IPS-15b (cell line): ENCODE measurements around the gene LZTFL1.

Experiments used
- H3K27me3 ChIP-seq: one replicate; pipeline ENCODE4 v1.6.1; 2013; ENCODE audit warnings: low read length; ENCODE audit not compliant: control insufficient read depth, insufficient read depth
- H3K36me3 ChIP-seq: one replicate; pipeline ENCODE4 v1.6.1; 2013; ENCODE audit warnings: low read length; ENCODE audit not compliant: control insufficient read depth, insufficient read depth
- H3K4me1 ChIP-seq: one replicate; pipeline ENCODE4 v1.6.1; 2013; ENCODE audit warnings: mild to moderate bottlenecking, low read length; ENCODE audit not compliant: control insufficient read depth, insufficient read depth
- H3K4me3 ChIP-seq: one replicate; pipeline ENCODE4 v1.5.1; 2013; ENCODE audit warnings: low read depth, low read length
- H3K9ac ChIP-seq: one replicate; pipeline ENCODE4 v1.6.1; 2013; ENCODE audit warnings: low read depth, mild to moderate bottlenecking, low read length
- H3K9me3 ChIP-seq: one replicate; pipeline ENCODE4 v1.6.1; 2013; ENCODE audit warnings: mild to moderate bottlenecking, low read length; ENCODE audit not compliant: control insufficient read depth, insufficient read depth

LZTFL1 gene

GRCh38 chr3:45790596-45790995 lies 51.3 kb downstream of the LZTFL1 start:
- H3K27me3 ChIP-seq = peaks cover 31% of the 10 kb centered on the region
- no peaks in the 10 kb centered on the region for H3K4me1 ChIP-seq
- H3K9me3 ChIP-seq = no peaks in the 10 kb centered on the region
- no peak overlapping the region for H3K9ac ChIP-seq
- H3K36me3 ChIP-seq = no peaks in the 10 kb centered on the region
- no peak overlapping the region for H3K4me3 ChIP-seq

GRCh38 chr3:45789235-45789812 lies 52.6 kb downstream of the LZTFL1 start:
- Histone ChIP-seq H3K4me3 (no peak overlapping the region), H3K36me3 (no peaks in the 10 kb centered on the region), H3K9me3 (no peaks in the 10 kb centered on the region), H3K4me1 (no peaks in the 10 kb centered on the region), H3K9ac (no peak overlapping the region), H3K27me3 (peaks cover 18% of the 10 kb centered on the region)

DNA sequence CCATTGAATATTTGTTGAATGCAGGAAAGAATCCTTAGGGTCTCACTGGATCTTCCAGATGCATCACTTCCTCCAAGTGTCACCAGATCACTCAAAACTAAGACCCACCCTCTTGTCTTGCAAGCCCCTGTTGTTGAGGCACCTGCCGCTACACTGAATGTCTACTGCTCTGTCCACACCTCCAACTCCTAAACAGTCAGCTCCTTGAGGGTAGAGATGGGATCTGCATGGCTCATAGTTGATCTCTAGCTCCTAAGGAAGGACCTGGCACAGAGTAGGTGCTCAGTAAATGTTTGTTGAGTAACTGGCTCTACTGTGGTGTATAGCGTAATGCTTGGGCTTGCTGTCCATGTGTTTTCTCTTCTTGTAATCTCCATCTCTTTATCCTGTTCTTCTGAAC lies 54.4 kb downstream of the LZTFL1 start:
- Histone ChIP-seq H3K36me3 (no peaks in the 10 kb centered on the region), H3K4me1 (no peaks in the 10 kb centered on the region), H3K9ac (no peak overlapping the region), H3K27me3 (peaks cover 3% of the 10 kb centered on the region), H3K9me3 (no peaks in the 10 kb centered on the region), H3K4me3 (no peak overlapping the region)

DNA sequence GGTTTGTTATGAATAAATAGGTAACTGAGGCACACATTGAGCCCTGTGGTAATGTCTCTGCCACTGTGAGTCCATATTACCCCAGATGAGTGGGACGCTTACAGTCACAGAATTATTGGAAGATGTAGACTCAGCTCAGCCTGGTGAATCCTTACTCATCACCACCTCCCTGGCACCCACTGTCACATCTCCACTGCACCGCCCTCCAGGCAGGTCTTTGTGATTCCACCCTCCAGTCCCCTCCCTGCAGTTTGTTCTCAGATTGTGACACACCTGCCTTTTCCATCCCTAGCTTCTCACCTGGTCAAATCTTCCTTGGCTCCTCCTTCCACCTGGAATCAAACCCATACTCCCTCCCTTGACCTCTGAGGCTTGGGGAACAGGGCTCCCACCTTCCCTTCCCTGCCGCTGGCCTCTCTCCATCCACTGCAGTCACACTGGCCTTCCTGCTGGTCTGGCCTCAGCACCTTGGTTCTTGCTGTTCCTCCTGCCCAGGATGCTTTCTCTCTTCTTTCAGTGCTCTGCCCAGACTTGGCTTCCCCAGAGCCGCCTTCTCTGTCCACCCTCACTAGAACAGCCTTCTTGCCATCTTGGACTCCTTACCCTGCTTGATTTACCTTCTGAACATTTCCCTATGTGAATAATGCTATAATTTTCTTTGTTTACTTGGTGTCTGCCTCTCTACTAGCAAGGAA lies 55.0 kb downstream of the LZTFL1 start:
- Histone ChIP-seq H3K36me3 (no peaks in the 10 kb centered on the region), H3K4me3 (no peak overlapping the region), H3K9ac (no peak overlapping the region), H3K4me1 (no peaks in the 10 kb centered on the region), H3K27me3 (peaks cover 3% of the 10 kb centered on the region), H3K9me3 (no peaks in the 10 kb centered on the region)

DNA sequence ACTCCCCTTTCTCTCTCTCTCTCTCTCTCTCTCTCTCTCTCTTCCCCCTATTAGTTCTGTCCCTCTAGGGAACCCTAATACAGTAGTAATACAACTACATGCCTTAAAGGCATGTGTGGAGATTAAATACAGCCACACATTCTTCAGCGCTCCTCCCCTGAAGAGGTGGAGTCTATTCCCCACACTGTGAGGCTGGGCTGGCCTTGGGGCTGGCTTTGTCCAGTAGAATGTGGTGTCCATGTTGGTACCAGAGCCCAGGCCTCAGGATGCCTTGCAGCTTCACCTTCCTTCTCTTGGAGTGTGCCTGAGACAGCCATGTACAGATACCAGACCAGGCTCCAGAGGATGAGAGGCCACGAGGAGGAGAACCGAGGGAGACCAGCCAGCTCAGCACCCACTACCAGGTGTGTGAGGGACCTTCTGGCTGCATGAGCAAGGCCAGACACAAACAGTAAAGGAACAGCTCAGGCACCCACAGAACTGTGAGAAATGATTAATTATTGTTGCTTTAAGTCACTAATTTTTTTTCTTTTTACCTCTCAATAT lies 56.2 kb downstream of the LZTFL1 start:
- Histone ChIP-seq H3K9me3 (no peaks in the 10 kb centered on the region), H3K9ac (no peak overlapping the region), H3K27me3 (no peaks in the 10 kb centered on the region), H3K4me3 (no peak overlapping the region), H3K4me1 (no peaks in the 10 kb centered on the region), H3K36me3 (no peaks in the 10 kb centered on the region)

DNA sequence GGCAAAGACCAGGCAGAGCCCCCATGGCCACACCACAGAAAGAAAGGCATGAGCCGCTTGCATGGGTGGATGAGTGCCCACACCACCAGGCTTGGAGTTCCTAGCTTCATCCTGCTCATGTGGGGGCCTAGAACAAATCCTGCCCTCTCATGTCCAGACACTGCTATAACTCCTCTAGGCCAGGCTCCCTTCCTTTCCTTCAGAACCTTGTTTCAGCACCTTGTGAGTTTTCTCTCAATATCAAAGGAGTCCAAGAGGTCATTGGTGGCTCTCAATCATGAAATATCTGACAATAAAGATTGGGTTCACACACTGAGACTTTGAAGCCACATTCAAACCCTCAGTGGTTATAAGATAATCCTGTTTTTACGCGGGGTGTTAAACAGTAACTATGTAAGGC lies 58.3 kb downstream of the LZTFL1 start:
- no peaks in the 10 kb centered on the region for H3K36me3 ChIP-seq
- H3K4me1 ChIP-seq = no peaks in the 10 kb centered on the region
- H3K27me3 ChIP-seq = no peaks in the 10 kb centered on the region
- H3K9me3 ChIP-seq = no peaks in the 10 kb centered on the region
- H3K4me3 ChIP-seq = no peak overlapping the region
- no peak overlapping the region for H3K9ac ChIP-seq

GRCh38 chr3:45782381-45782780 lies 59.5 kb downstream of the LZTFL1 start:
- no peaks in the 10 kb centered on the region for H3K36me3 ChIP-seq
- no peak overlapping the region for H3K9ac ChIP-seq
- H3K9me3 ChIP-seq = no peaks in the 10 kb centered on the region
- H3K4me3 ChIP-seq = no peak overlapping the region
- H3K4me1 ChIP-seq = no peaks in the 10 kb centered on the region
- no peaks in the 10 kb centered on the region for H3K27me3 ChIP-seq

GRCh38 chr3:45781841-45782240 lies 60.1 kb downstream of the LZTFL1 start:
- Histone ChIP-seq H3K9ac (no peak overlapping the region), H3K36me3 (no peaks in the 10 kb centered on the region), H3K4me1 (no peaks in the 10 kb centered on the region), H3K27me3 (no peaks in the 10 kb centered on the region), H3K4me3 (no peak overlapping the region), H3K9me3 (no peaks in the 10 kb centered on the region)

GRCh38 chr3:45781271-45781670 lies 60.6 kb downstream of the LZTFL1 start:
- Histone ChIP-seq H3K36me3 (no peaks in the 10 kb centered on the region), H3K27me3 (no peaks in the 10 kb centered on the region), H3K4me1 (no peaks in the 10 kb centered on the region), H3K4me3 (no peak overlapping the region), H3K9ac (no peak overlapping the region), H3K9me3 (no peaks in the 10 kb centered on the region)

GRCh38 chr3:45779746-45780735 lies 61.9 kb downstream of the LZTFL1 start:
- Histone ChIP-seq H3K9me3 (no peaks in the 10 kb centered on the region), H3K4me1 (no peaks in the 10 kb centered on the region), H3K9ac (no peak overlapping the region), H3K4me3 (no peak overlapping the region), H3K27me3 (no peaks in the 10 kb centered on the region), H3K36me3 (no peaks in the 10 kb centered on the region)

GRCh38 chr3:45778761-45779201 lies 63.1 kb downstream of the LZTFL1 start:
- Histone ChIP-seq H3K4me3 (no peak overlapping the region), H3K27me3 (no peaks in the 10 kb centered on the region), H3K36me3 (no peaks in the 10 kb centered on the region), H3K9ac (no peak overlapping the region), H3K4me1 (no peaks in the 10 kb centered on the region), H3K9me3 (no peaks in the 10 kb centered on the region)
